HG02571 (cell line): ENCODE results near the gene BRAT1.

Experiments used
- ATAC-seq: cut with Tn5 transposase; IDR thresholded peaks from one replicate; pipeline ENCODE4 v1.9.1; 2021; ENCODE audit warnings: mild to moderate bottlenecking, moderate library complexity; ENCODE audit not compliant: unreplicated experiment

BRAT1 gene

GRCh38 chr7:2500701-2501100 lies 54.6 kb downstream of the BRAT1 start:
- no peak for ATAC-seq

DNA sequence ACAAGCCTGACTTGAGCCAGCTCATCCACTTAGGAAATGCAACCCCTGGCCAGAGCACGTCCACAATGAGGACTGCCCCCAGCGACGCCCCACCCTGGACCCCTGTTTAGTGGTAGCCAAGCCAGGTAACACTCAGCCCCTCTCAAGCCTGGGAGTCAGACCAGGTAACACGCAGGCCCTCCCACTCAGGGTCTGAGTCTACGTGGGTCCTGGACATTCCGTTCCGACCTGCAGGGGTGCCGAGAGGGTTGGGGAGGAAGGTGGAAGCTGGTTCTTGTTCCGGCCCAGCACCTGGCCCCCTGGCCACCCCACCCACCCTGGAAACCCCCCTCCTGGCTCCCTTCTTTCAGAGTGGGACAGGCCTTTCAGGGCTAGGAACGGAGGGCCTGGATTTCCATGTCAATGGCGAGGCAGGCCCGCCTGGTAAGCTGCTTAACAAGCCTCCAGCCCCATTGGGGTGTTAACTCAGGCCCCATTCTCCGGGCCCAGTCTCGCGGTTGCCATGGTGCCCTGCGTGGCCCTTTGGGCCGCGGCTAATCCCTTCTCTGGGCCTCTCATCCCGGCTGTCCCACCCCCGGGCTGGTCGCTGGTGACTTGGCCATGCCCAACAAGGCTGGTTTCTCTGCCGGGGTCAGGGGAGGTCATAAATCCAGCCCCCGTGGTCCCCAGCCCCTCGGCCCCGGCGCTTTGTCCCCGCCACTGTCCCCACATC lies 55.4 kb downstream of the BRAT1 start:
- ATAC-seq = no peak

GRCh38 chr7:2499181-2499580 lies 56.1 kb downstream of the BRAT1 start:
- no peak for ATAC-seq

GRCh38 chr7:2498708-2499107 lies 56.6 kb downstream of the BRAT1 start:
- no peak for ATAC-seq

DNA sequence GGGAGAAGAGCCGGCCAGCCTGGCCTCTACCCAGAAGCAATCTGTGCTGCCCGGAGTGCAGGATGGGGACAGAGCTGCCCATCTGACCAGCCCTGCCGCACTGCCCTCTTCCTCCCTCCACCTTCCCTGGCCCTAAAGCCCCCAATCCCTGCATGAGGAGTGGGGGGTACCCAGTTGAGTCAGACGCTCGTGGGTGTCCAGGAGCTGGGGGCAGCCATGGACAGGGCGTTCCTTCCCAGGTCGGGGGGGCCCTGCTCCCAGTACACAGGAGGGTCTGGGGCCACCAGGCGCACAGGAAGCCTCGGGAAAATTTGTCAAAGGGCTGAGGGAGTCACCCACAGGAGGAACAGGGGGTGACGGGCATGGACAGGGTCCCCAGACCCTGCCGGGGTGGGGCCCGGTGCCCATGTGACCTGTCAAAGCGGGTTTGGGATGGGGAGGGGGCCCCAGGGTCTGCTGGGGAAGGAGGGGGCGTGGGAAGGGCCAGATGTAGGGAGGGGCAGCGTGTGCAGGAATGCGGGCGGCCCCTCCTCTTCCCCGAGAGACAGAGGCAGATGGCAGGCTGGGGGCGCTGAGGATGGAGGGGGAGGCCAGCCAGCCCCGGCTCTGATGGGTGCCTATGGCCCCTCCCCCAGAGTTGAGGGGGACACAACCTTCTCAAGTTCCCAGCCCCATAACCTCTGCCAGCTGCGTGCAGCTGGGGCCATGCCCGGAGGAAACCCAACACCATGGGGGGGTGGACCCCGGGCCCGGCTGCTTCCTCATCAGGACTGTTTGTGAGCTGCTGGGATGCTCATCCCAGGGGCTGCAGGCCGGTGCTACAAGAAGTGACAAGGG lies 57.6 kb downstream of the BRAT1 start:
- ATAC-seq = no peak

DNA sequence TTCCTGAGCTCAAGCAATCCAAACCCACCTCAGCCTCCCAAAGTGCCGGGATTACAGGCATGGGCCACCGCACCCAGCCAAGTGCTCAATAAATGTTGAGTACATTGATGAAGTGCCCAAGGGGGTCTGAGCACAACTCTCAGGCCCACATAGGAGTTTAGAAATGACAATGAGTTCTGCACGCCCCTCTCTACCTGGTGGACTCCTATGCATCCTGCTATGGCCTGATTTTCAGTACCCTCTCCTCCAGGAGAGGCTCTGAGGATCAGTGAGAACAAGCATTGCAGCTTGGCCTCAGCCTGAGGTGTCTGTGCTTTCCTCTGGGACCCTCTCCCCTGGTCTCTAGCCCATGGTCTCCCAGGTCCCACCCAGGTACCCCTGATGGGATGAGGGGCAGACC lies 58.3 kb downstream of the BRAT1 start:
- no peak for ATAC-seq

DNA sequence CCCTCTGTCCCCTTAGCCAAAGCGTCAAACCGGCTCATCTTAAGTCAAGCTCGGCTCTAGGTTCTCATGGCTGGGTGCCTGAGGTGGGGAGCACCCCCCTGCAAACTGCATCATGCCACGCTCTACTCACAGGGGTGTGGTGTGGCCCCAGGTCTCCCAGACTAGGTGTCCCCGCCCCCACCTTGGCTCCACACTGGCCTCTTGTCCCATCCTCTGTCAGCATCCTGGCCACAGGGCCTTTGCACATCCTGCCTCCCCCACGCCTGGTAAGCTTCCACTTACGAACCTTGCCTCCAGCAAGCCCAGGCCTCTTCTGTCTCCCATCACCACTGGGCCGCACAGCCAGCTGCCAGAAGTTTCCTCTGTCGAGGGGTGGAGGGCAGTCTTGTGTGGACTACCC lies 58.9 kb downstream of the BRAT1 start:
- ATAC-seq = no peak

DNA sequence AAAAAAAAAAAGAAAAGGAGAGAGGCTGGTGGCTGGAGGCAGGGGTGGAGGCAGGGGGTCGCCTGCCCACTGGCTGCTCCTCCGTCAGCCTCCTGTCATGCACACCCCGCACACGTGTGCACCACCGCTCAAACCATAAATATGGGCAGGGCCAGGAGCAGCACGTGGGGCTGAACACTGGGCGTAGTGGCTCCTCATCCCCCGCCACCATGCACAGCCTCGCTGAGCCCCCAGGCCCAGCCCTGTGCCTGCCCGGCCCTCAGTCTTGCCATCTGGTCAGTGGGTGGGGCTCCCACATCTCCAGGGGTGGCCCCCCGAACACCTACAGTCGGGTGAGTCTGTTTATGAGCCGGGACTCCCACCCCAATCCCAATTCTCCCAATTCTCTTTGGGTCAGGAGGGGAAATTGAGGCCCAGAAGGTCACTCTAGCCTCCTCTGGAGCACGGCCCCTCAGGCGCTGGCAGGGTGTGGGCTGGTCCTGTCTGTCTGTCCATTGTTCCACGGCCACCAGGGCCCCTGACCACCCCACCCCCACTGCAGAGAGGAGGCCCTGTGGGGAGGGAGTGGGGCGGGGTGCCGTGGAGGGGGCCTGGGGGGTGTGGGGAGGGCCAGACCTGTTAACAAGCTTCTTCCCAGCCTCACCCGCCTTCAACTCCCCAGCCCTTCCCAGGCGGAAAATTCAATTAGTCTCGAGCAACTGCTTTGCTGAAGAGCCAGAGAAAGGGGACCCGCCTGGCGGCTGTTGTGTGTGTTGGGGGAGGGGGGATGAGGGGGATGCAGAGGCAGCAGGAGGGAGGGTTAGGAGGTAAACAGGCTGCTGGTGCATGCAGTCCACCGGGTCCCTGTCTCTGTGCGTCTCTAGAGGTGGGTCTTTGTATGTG lies 59.7 kb downstream of the BRAT1 start:
- no peak for ATAC-seq

DNA sequence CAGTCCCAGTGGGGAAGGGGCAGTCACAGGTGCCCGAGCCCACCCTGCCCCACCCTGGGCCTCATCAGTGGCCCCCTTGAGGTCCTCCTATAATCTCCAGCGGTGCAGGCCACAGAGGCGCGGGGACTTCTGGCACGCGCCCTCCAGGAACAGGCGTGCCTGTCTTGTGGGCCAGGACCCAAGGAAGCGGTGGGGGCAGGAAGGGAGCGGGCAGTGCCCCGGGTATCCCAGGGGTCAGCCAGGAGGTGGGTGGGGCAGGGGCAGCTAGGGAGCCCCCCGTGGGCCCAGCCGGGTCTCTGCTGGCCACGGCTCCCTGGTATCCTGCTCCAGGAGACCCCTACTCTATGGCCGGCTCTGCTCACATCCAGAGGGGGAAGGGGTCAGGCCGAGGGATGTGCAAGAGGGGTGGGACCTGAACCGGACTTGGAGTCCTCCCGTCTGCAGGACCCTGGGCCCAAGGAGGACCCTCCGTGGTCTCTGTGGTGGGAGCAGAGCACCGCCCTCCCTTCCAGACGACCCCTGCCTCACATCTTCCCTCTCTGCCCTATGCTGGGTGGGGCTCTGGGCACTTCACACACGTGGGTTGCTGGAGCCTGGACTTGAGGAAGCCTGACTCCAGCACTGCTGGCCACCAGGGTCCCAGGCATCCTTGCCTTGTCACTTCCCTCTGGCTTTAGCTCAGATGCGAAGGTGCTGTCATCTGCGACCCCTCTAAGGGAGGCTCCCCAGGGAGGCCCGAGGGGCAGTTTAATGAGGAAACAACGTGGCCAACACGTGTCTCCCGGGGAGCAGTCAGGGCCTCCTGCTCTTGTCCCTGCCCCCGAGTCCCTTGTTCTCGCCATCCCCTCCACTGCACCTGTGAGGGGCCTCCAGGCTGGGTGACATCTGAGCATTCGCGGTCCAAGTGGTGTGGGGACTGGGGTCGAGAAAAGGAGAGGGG lies 60.9 kb downstream of the BRAT1 start:
- no peak for ATAC-seq

DNA sequence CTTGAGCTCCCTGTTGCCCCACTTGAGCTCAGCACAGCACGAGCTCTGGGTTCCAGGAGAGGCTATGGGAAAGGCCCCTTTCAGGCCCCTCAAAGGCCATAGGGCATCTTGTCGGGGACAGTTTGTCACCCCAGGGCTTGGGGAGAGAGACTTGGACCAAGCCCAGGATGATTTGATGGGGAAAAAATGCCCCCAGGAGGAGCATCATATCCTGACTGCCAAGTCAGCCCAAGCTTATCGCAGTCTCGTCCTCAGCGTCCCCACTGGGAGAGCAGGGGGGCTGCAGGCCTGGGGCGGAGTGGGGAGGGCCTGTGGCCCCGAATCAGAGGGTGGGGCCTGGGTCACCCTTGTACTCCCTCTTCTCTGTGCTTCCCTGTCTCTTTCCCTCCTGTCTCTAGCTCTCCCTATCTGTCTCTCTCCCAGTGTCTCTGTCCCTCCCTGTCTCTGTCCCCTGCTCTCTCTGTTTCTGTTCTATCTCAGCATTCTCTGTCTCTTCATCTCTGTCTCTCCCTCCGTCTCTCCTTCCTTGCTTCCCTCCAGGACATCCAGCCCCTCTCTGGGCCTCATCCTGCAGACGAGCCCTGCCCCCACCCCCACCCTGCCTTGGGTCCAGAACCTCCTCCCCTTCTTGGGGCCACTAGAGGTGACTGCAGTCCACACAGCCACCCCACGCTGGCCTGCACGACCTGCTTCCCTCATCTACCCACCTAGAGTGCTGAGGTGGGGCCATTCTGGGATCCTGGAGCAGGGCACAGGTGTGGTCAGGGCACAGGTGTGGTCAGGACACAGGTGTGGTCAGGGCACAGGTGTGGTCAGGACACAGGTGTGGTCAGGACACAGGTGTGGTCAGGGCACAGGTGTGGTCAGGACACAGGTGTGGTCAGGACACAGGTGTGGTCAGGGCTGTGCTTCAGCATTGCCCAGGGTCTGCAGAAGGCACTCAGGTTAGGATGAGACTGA lies 61.8 kb downstream of the BRAT1 start:
- ATAC-seq = no peak

- ATAC-seq = no peak
These were observed 63.3 kb downstream of the BRAT1 start for GRCh38 chr7:2492038-2492437.

DNA sequence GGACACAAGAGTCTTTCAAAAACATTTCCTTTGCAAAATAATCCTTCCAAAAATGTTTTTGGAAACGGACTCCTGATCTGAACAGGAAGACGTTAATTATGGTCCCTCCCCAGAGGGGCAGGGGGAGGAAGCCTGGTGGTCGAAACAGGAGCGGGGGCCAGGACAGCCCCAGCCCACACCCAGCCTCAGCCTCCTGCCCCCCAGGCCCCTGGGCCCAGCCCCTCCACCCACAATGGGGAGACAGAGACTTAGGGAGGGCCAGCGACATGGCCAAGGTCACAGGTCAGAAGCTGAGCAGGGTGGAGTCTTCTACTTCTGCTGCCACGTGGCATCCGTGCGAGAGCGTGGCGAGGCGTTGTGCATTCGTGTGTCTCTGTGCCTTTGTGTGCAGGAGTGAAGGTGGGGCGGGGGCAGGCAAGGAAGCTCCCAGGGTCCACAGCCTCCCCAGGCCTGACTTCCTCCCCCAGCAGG lies 65.1 kb downstream of the BRAT1 start:
- no peak for ATAC-seq

DNA sequence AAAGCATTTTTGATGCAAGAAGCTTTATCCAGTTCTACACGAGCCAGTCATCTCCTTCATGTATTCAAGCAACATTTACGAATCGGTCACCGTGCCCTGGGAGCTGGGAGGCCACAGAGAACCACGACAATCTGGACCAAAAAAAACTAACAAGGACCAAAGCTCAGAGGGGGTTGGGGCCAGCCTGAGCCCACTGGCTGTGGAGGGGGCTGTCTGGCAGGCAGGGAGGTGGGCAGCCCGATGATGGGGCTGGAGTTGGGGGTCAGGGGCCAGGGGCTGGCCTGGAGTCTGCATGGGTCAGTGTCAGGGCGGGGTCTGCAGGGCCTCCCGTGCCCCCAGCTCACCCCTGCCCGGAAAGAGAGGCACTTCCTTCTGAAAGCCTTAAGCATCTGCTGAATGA lies 66.6 kb downstream of the BRAT1 start:
- ATAC-seq = no peak

DNA sequence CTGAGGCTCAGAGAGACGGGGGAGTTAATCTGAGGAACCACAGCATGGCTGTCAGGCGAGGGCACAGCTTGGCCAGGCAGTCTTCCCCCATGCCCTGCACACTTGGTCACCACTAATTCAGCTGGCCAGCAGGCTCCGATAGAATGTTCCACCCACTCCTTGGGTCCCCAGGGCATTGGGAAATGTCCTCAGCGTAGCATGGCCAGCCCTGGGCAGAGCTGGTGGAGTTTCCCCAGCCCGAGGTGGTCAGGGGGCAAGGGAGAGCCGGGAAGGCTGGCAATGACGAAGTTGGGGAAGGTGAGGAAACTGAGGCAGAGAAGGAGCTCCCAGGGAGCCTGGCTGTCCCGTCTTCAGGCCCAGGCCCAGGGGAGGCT lies 67.1 kb downstream of the BRAT1 start:
- no peak for ATAC-seq
